DND-41 (cell line): ENCODE results near the gene FMOD.

ENCODE experiments used
- EZH2 ChIP-seq: IDR thresholded peaks from 3 replicates; pipeline ENCODE4 v1.6.1; 2012; ENCODE audit warnings: borderline replicate concordance, low read depth, mild to moderate bottlenecking, moderate library complexity, low read length, inconsistent platforms; ENCODE audit not compliant: severe bottlenecking
- TF ChIP-seq, protein P1 (sequence below): IDR thresholded peaks from 2 replicates; pipeline ENCODE4 v1.5.1; 2012; ENCODE audit warnings: borderline replicate concordance, low read length, moderate library complexity, mild to moderate bottlenecking; ENCODE audit not compliant: poor library complexity, severe bottlenecking; ENCODE audit errors: extremely low read depth

DNA sequence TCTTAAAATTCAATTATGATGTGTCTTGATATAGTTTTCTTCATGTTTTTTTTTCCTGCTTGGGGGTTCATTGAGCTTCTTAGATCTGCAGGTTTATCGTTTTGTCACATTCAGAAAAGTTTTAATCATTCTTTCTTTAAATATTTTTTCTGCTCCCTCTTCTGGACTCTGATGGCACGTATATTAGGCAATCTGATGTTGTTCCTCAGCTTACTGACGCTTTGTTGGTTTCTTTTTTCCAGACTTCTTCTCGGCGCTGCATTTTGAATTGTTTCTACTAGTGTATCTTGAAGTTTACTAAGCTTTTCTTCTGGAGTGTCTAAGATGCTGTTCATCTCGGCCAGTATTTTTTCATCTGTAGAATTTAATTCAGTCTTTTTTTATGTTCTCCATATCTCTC, 44.8 kb upstream of the FMOD start:
- no peak for TF ChIP-seq EZH2
- TF ChIP-seq, protein P1, sequence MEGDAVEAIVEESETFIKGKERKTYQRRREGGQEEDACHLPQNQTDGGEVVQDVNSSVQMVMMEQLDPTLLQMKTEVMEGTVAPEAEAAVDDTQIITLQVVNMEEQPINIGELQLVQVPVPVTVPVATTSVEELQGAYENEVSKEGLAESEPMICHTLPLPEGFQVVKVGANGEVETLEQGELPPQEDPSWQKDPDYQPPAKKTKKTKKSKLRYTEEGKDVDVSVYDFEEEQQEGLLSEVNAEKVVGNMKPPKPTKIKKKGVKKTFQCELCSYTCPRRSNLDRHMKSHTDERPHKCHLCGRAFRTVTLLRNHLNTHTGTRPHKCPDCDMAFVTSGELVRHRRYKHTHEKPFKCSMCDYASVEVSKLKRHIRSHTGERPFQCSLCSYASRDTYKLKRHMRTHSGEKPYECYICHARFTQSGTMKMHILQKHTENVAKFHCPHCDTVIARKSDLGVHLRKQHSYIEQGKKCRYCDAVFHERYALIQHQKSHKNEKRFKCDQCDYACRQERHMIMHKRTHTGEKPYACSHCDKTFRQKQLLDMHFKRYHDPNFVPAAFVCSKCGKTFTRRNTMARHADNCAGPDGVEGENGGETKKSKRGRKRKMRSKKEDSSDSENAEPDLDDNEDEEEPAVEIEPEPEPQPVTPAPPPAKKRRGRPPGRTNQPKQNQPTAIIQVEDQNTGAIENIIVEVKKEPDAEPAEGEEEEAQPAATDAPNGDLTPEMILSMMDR = no peak
